HG02571 (cell line): ENCODE measurements around the gene ZC2HC1B.

Experiments
- ATAC-seq: cut with Tn5 transposase; IDR thresholded peaks from one replicate; pipeline ENCODE4 v1.9.1; 2021; ENCODE audit warnings: mild to moderate bottlenecking, moderate library complexity; ENCODE audit not compliant: unreplicated experiment

ZC2HC1B gene

GRCh38 chr6:143959927-143960326 is 95.7 kb downstream of the ZC2HC1B start:
- ATAC-seq: no peak

- ATAC-seq: no peak
Observed at GRCh38 chr6:143961066-143961465, 96.8 kb downstream of the ZC2HC1B start.

DNA sequence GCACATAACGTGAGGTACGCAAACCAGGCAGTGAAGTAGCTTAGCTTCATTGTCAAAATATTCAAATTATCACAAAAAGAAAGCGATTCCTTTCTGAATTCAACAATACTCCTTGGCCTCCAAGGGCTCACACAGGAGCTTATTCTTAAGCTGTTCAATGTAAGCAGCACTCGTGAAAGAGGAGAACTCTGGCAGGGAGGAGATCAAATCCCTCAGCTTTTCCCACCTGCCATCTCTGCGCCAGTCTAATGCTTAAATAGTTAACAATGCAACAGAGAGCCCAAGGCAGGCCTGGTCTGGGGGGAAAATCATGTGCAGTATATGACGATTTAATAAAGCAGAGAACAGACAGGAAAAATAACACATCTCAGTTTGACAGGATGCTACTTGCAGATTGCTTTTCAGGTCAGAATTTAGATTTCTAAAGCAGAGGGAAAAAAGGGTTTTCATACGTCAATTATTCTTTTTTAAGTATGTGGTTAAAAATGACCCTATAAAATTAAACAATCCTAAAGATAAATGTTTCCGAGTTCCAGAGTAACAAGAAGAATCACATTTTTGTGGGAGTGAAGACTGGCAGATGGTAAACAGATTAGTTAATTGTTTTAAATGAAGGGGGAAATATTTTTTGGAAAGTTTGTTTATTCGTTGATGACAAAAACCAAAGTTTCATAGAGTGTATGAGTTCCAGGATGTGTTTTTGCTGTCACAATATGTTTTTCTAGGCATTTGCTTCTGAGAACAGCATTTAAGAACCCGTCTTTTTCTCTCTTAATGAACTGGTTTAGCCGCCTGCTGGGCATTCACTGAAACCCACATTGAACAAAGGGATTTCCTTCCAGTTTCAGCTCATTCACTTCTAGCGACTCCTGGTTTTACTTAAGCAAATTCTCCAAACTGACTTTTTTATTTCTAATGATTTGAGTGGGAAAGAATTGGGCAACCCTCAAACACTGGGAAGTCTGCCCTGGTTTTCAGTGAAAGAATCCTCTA is 97.9 kb downstream of the ZC2HC1B start:
- ATAC-seq: no peak

DNA sequence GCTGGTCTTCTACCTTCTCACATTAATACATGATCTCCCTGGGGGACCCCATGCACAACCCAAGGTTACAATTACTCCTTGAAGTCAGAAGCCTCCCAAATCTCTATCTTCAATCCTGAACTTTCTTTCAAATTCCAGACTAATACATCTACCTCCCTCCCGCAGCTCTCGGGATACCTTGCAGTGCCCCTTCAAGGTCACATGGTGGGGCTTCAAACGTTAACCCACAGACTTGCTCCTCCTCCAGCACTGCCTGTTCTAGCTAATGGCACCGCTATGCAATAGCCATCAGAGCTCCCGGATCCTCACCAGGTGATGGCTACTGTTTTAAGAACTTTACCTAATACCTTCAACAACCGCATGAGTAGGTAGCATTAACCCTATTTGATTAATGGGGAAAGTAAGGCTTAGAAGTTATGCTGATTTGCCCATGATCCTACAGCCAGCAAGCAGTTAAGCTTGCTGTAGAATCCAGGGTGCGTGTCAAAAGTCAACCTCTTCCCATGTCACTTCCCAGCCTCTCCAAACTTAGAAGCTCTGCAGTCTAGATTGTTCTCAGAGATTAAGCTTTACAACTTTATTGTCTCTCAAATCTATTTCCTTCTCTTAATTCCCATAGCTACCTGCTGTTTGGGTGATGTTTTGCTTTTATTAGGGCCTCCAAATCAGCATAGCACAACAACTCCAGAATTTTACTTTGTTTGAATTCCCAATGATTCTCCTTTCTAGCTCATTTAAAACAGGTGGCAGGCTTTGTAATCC is 99.1 kb downstream of the ZC2HC1B start:
- no peak for ATAC-seq

GRCh38 chr6:143964674-143965081 is 100.4 kb downstream of the ZC2HC1B start:
- ATAC-seq: no peak

GRCh38 chr6:143965503-143966171 is 101.4 kb downstream of the ZC2HC1B start:
- ATAC-seq: no peak

GRCh38 chr6:143966312-143966711 is 102.0 kb downstream of the ZC2HC1B start:
- ATAC-seq: no peak

GRCh38 chr6:143967706-143968376 is 103.6 kb downstream of the ZC2HC1B start:
- ATAC-seq: no peak

- no peak for ATAC-seq
Observed at GRCh38 chr6:143969077-143969476, 104.8 kb downstream of the ZC2HC1B start.

- no peak for ATAC-seq
Observed at GRCh38 chr6:143970456-143971218, 106.4 kb downstream of the ZC2HC1B start.

DNA sequence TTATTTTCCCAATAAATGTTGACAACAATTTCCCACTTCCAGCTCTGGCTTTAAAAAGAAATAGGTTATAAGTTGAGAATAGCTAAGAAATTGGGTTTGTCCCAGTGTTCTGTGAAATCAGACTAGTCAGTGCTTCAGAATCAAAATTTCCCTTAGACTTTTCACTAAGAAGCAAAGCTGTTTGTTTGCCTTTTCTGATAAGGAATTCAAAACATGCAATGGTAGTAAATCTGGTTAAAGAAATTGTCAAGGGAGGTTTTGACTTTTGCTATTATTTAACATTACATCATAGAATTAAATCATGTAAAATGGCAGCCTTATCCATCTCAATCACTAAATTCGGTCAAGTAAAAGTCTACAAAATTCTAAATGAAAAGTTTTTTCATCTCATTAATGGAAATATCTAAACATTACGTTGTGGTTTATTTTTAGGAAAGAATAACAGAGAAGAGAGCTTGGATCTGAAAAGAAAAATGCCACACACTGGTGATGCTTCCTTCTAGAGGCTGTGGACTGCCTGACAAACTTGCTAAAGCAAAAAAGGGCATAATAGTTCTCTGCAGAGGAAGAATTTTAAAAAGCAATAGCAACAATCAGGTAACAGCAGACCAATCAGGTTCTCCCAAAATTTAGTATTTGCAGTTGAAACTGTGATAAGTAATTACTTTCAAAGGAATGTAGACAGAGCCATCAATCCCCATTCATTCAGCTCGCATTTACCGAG is 107.4 kb downstream of the ZC2HC1B start:
- no peak for ATAC-seq

- no peak for ATAC-seq
Observed at GRCh38 chr6:143973097-143973966, 109.1 kb downstream of the ZC2HC1B start.

DNA sequence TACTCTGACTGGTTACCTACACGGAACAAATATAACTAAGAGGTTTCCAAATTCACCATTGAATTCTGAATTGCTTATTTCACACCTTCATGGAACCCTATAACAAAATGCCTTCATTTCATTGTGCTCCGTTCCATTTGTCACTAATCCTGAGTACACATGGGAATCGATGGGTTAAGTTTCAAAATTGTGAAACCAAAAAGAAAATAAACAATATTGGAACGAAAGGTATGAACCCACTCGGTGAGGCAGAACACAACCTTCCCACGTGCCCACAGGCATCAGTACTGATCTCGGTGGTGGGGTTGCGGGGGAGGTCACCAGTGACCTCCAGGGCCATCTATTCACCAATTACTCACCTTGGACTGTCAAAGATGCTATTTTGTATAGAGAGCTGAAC is 109.8 kb downstream of the ZC2HC1B start:
- ATAC-seq: no peak

- ATAC-seq: no peak
Observed at GRCh38 chr6:143976806-143977349, 112.6 kb downstream of the ZC2HC1B start.

DNA sequence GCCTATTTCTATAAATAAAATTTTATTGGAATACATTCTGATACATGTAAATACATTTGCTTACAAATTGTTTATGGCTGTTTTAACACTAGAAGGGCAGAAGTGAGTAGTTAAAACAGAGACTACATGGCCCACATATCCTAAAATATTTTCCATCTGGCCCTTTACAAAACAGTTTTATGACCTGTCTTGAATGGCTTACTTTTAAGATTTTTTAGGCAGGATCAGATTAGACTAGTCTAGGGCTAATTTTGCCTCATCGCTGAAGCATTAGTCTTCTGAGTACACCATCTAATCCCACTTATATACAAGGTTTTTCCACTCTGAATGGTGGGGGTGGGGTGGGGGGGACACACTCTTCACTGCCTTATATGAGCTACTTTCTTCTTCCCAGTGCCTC is 116.6 kb downstream of the ZC2HC1B start:
- no peak for ATAC-seq

- ATAC-seq: no peak
Observed at GRCh38 chr6:143982968-143983367, 118.7 kb downstream of the ZC2HC1B start.

- ATAC-seq: no peak
Observed at GRCh38 chr6:143984666-143985065, 120.4 kb downstream of the ZC2HC1B start.

DNA sequence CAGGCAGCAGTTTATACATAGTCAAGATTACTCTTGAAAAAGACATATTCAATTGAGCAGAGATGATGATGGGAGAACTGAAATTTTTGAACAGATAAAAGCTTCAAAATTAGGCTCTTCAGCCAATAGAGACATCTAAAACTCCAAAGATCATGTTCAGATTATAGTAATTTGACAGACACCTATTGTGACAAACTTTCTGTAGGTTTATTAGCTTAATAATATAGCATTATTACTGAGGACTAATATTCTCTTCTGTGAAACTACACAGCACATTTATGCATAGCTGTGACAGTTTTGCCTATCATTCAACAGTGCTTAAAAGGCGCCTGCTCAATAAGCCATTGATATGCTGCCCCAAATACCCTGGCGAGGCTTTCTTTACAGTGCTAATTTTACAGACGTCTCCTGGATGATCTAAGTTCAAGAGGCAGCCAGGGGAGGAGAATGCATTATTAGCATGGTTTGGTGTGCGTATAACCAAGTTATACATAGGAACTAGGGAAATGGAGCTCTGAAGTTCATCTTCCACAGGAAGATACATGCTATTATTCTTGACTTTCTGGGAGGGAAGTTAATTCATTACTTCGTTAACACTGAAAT is 122.3 kb downstream of the ZC2HC1B start:
- ATAC-seq: no peak
